HEK293 (cell line): ENCODE measurements around the gene CIB1.

Source experiments
- BCL6B ChIP-seq: fragments of 450-650 bp; formaldehyde crosslinking; IDR thresholded peaks from 2 replicates; pipeline ENCODE4 v1.5.1; 2017; ENCODE audit warnings: missing biosample characterization, missing genetic modification characterization
- GLIS1 ChIP-seq: fragments of 450-650 bp; formaldehyde crosslinking; IDR thresholded peaks from 2 replicates; pipeline ENCODE4 v1.5.1; 2016; ENCODE audit warnings: missing biosample characterization, missing genetic modification characterization
- KLF10 ChIP-seq: fragments of 450-650 bp; IDR thresholded peaks from 2 replicates; pipeline ENCODE4 v1.5.1; 2018; ENCODE audit warnings: missing biosample characterization, mild to moderate bottlenecking, missing genetic modification characterization
- KLF17 ChIP-seq: fragments of 450-650 bp; formaldehyde crosslinking; IDR thresholded peaks from 2 replicates; pipeline ENCODE4 v1.5.1; 2016; ENCODE audit warnings: missing biosample characterization, missing genetic modification characterization
- MEIS1 ChIP-seq: sonication (generic); formaldehyde crosslinking; IDR thresholded peaks from 2 replicates; pipeline ENCODE4 v1.8.1; 2022; ENCODE audit warnings: missing genetic modification reagents, mild to moderate bottlenecking, borderline replicate concordance
- REST ChIP-seq: fragments of 450-650 bp; formaldehyde crosslinking; IDR thresholded peaks from 2 replicates; pipeline ENCODE4 v1.5.1; 2016; ENCODE audit warnings: missing biosample characterization, missing genetic modification characterization
- SCRT2 ChIP-seq: fragments of 450-650 bp; formaldehyde crosslinking; IDR thresholded peaks from 2 replicates; pipeline ENCODE4 v1.5.1; 2016; ENCODE audit warnings: missing biosample characterization, missing genetic modification characterization
- ZBTB20 ChIP-seq: fragments of 450-650 bp; formaldehyde crosslinking; IDR thresholded peaks from 2 replicates; pipeline ENCODE4 v1.5.1; 2016; ENCODE audit warnings: missing biosample characterization, missing genetic modification characterization
- ZBTB44 ChIP-seq: fragments of 450-650 bp; IDR thresholded peaks from 2 replicates; pipeline ENCODE4 v1.5.1; 2018; ENCODE audit warnings: missing biosample characterization, mild to moderate bottlenecking, missing genetic modification characterization
- ZBTB8A ChIP-seq: fragments of 450-650 bp; formaldehyde crosslinking; IDR thresholded peaks from 2 replicates; pipeline ENCODE4 v1.5.1; 2016; ENCODE audit warnings: missing biosample characterization, missing genetic modification characterization
- ZFP37 ChIP-seq: fragments of 450-650 bp; formaldehyde crosslinking; IDR thresholded peaks from 2 replicates; pipeline ENCODE4 v1.5.1; 2016; ENCODE audit warnings: missing biosample characterization, missing genetic modification characterization
- ZNF133 ChIP-seq: fragments of 450-650 bp; formaldehyde crosslinking; IDR thresholded peaks from 2 replicates; pipeline ENCODE4 v1.5.1; 2016; ENCODE audit warnings: missing biosample characterization, missing genetic modification characterization
- ZNF184 ChIP-seq: fragments of 450-650 bp; IDR thresholded peaks from 2 replicates; pipeline ENCODE4 v1.5.1; 2018; ENCODE audit warnings: missing biosample characterization, mild to moderate bottlenecking, missing genetic modification characterization
- ZNF2 ChIP-seq: fragments of 450-650 bp; formaldehyde crosslinking; IDR thresholded peaks from 2 replicates; pipeline ENCODE4 v1.5.1; 2016; ENCODE audit warnings: missing biosample characterization, missing genetic modification characterization
- ZNF211 ChIP-seq: fragments of 450-650 bp; formaldehyde crosslinking; IDR thresholded peaks from 2 replicates; pipeline ENCODE4 v1.5.1; 2016; ENCODE audit warnings: low read depth, missing biosample characterization, missing genetic modification characterization
- ZNF26 ChIP-seq: fragments of 450-650 bp; formaldehyde crosslinking; IDR thresholded peaks from 2 replicates; pipeline ENCODE4 v1.5.1; 2016; ENCODE audit warnings: missing biosample characterization, missing genetic modification characterization
- ZNF335 ChIP-seq: fragments of 450-650 bp; formaldehyde crosslinking; conservative IDR thresholded peaks from 2 replicates; pipeline ENCODE4 v1.5.1; 2016; ENCODE audit warnings: missing biosample characterization, missing genetic modification characterization
- ZNF350 ChIP-seq: fragments of 450-650 bp; formaldehyde crosslinking; IDR thresholded peaks from 2 replicates; pipeline ENCODE4 v1.5.0; 2017; ENCODE audit warnings: missing biosample characterization, mild to moderate bottlenecking, missing genetic modification characterization
- ZNF366 ChIP-seq: fragments of 450-650 bp; formaldehyde crosslinking; conservative IDR thresholded peaks from 2 replicates; pipeline ENCODE4 v1.5.1; 2016; ENCODE audit warnings: missing biosample characterization, missing genetic modification characterization
- ZNF391 ChIP-seq: fragments of 450-650 bp; formaldehyde crosslinking; IDR thresholded peaks from 2 replicates; pipeline ENCODE4 v1.5.1; 2016; ENCODE audit warnings: low read depth, missing biosample characterization, missing genetic modification characterization, borderline replicate concordance
- ZNF404 ChIP-seq: fragments of 450-650 bp; formaldehyde crosslinking; IDR thresholded peaks from 2 replicates; pipeline ENCODE4 v1.5.1; 2017; ENCODE audit warnings: missing biosample characterization, missing genetic modification characterization
- ZNF473 ChIP-seq: fragments of 450-650 bp; formaldehyde crosslinking; IDR thresholded peaks from 2 replicates; pipeline ENCODE4 v1.5.1; 2017; ENCODE audit warnings: missing biosample characterization, missing genetic modification characterization
- ZNF501 ChIP-seq: fragments of 450-650 bp; formaldehyde crosslinking; IDR thresholded peaks from 2 replicates; pipeline ENCODE4 v1.5.1; 2016; ENCODE audit warnings: missing biosample characterization, missing genetic modification characterization
- ZNF548 ChIP-seq: fragments of 450-650 bp; formaldehyde crosslinking; IDR thresholded peaks from 2 replicates; pipeline ENCODE4 v1.5.1; 2016; ENCODE audit warnings: missing biosample characterization, missing genetic modification characterization
- ZNF549 ChIP-seq: fragments of 450-650 bp; IDR thresholded peaks from 2 replicates; pipeline ENCODE4 v1.5.1; 2018; ENCODE audit warnings: missing biosample characterization, missing genetic modification characterization, mild to moderate bottlenecking, inconsistent platforms, moderate library complexity
- ZNF571 ChIP-seq: fragments of 450-650 bp; formaldehyde crosslinking; IDR thresholded peaks from 2 replicates; pipeline ENCODE4 v1.5.0; 2017; ENCODE audit warnings: missing biosample characterization, missing genetic modification characterization
- ZNF610 ChIP-seq: fragments of 450-650 bp; formaldehyde crosslinking; IDR thresholded peaks from 2 replicates; pipeline ENCODE4 v1.5.1; 2016; ENCODE audit warnings: missing biosample characterization, missing genetic modification characterization, borderline replicate concordance
- ZNF670 ChIP-seq: fragments of 450-650 bp; formaldehyde crosslinking; IDR thresholded peaks from 2 replicates; pipeline ENCODE4 v1.5.1; 2016; ENCODE audit warnings: missing biosample characterization, missing genetic modification characterization, low read depth
- ZNF776 ChIP-seq: fragments of 450-650 bp; formaldehyde crosslinking; IDR thresholded peaks from 2 replicates; pipeline ENCODE4 v1.5.0; 2017; ENCODE audit warnings: missing biosample characterization, missing genetic modification characterization, borderline replicate concordance
- ZSCAN5A ChIP-seq: fragments of 450-650 bp; formaldehyde crosslinking; IDR thresholded peaks from 2 replicates; pipeline ENCODE4 v1.5.1; 2016; ENCODE audit warnings: missing biosample characterization, missing genetic modification characterization

Gene CIB1

GRCh38 chr15:90234096-90234988 lies 601 bp upstream of the CIB1 start, which contains the start of gene GDPGP1 (continued):
- 0 out of 2 replicates have a peak, but pooled peaks have one; percentile 20 for TF ChIP-seq ZNF2
- TF ChIP-seq SCRT2: peak; percentile 67; the same call in 1 of the 2 replicates
- TF ChIP-seq ZNF350 (tag by site-specific recombination): no peak
- TF ChIP-seq ZNF404 (tag by site-specific recombination): no peak
- TF ChIP-seq ZNF391: 0 out of 2 replicates have a peak, but pooled peaks have one; percentile 15
- no peak for TF ChIP-seq ZNF366 (tag by site-specific recombination)
- no peak for TF ChIP-seq KLF10
- no peak for TF ChIP-seq REST (tag by site-specific recombination)
- no peak for TF ChIP-seq ZNF473 (tag by site-specific recombination)
- no peak for TF ChIP-seq ZNF133 (tag by site-specific recombination)
- no peak for TF ChIP-seq ZNF549 (tag by site-specific recombination)
- no peak for TF ChIP-seq KLF17
- no peak for TF ChIP-seq ZSCAN5A (tag by site-specific recombination)
- no peak for TF ChIP-seq ZNF184 (tag by site-specific recombination)
- TF ChIP-seq BCL6B: no peak
- TF ChIP-seq MEIS1 (CRISPR knock-in tag): no peak
- no peak for TF ChIP-seq ZBTB8A (tag by site-specific recombination)
- no peak; the same call in 1 of the 2 replicates for TF ChIP-seq ZFP37 (tag by site-specific recombination)
- no peak for TF ChIP-seq ZNF211 (tag by site-specific recombination)
- 0 out of 2 replicates have a peak, but pooled peaks have one; percentile 6 for TF ChIP-seq ZBTB44
- peak; percentile 44; the same call in 1 of the 2 replicates for TF ChIP-seq GLIS1
- no peak for TF ChIP-seq ZNF776
- no peak for TF ChIP-seq ZNF670 (tag by site-specific recombination)
- TF ChIP-seq ZNF335 (tag by site-specific recombination): no peak; the same call in 1 of the 2 replicates
- no peak for TF ChIP-seq ZNF610 (tag by site-specific recombination)
- TF ChIP-seq ZNF571 (tag by site-specific recombination): no peak
- no peak for TF ChIP-seq ZNF26 (tag by site-specific recombination)
- no peak for TF ChIP-seq ZNF501
- no peak for TF ChIP-seq ZBTB20 (tag by site-specific recombination)
- no peak for TF ChIP-seq ZNF548
